GM12878 (cell line): Measurements from ENCODE around the gene FCN2.

ENCODE experiments used
- BHLHE40 ChIP-seq, 2 experiments: fragments of 450-650 bp in 1 of 2; IDR thresholded peaks; 2 replicates each; pipeline ENCODE4 v1.6.1; 2011 to 2017; ENCODE audit warnings: low read depth in 2 of 2, borderline replicate concordance in 1 of 2, improper control_type of control experiment in 1 of 2, low read length in 1 of 2, mild to moderate bottlenecking in 1 of 2
- CTCF ChIP-seq, 3 experiments: IDR thresholded peaks in 2 of 3; conservative IDR thresholded peaks in 1 of 3; 2 replicates each; pipeline ENCODE4 v1.5.1; 2011; ENCODE audit warnings: low read depth in 3 of 3, low read length in 3 of 3, mild to moderate bottlenecking in 3 of 3, control low read depth in 2 of 3, moderate library complexity in 2 of 3, inconsistent platforms in 1 of 3, mixed read lengths in 1 of 3; ENCODE audit not compliant: control insufficient read depth in 2 of 3, insufficient read depth in 1 of 3; ENCODE audit errors: extremely low read depth in 1 of 3
- EP300 ChIP-seq, 2 experiments: fragments of 150-350 bp in 1 of 2; IDR thresholded peaks; 2 replicates each; pipeline ENCODE4 v1.6.1; 2011 to 2012; ENCODE audit warnings: low read depth in 2 of 2, low read length in 2 of 2, borderline replicate concordance in 1 of 2, improper control_type of control experiment in 1 of 2, inconsistent platforms in 1 of 2; ENCODE audit not compliant: control insufficient read depth in 1 of 2
- ESRRA ChIP-seq: IDR thresholded peaks from 2 replicates; pipeline ENCODE4 v1.6.1; 2012; ENCODE audit warnings: mild to moderate bottlenecking, low read length, improper control_type of control experiment
- POLR2A ChIP-seq: IDR thresholded peaks from 2 replicates; pipeline ENCODE4 v1.6.1; 2011; ENCODE audit warnings: low read depth, mild to moderate bottlenecking, low read length
- POLR2AphosphoS5 ChIP-seq: IDR thresholded peaks from 2 replicates; pipeline ENCODE4 v1.6.1; 2011; ENCODE audit warnings: mild to moderate bottlenecking, low read length, inconsistent platforms
- TAF1 ChIP-seq: IDR thresholded peaks from 2 replicates; pipeline ENCODE4 v1.6.1; 2011; ENCODE audit warnings: mild to moderate bottlenecking, low read depth, low read length, borderline replicate concordance
- YY1 ChIP-seq: IDR thresholded peaks from 2 replicates; pipeline ENCODE4 v1.6.1; 2011; ENCODE audit warnings: low read depth, mild to moderate bottlenecking, low read length
- TF ChIP-seq, protein P1 (sequence below): fragments of 150-350 bp; IDR thresholded peaks from 2 replicates; pipeline ENCODE4 v1.6.1; 2014; ENCODE audit warnings: mild to moderate bottlenecking, low read depth, low read length
- TF ChIP-seq, protein P2 (sequence below): fragments of 450-650 bp; formaldehyde crosslinking; IDR thresholded peaks from 2 replicates; pipeline ENCODE4 v1.4.0; 2020; ENCODE audit warnings: mild to moderate bottlenecking, moderate library complexity

- TF ChIP-seq EP300 (IDR thresholded peaks at IDR 0.05; ENCODE audit: borderline replicate concordance in 1 of 2, control insufficient read depth in 1 of 2, low read depth in 2 of 2, low read length in 2 of 2) (no peak), YY1 (no peak), POLR2A (no peak), POLR2AphosphoS5 (no peak), BHLHE40 (IDR thresholded peaks at IDR 0.05; ENCODE audit: borderline replicate concordance in 1 of 2, low read depth in 2 of 2, low read length in 1 of 2) (no peak), TAF1 (no peak), ESRRA (no peak), CTCF (IDR thresholded peaks at IDR 0.05 in 2 of 3, conservative IDR thresholded peaks at IDR 0.05 in 1 of 3; ENCODE audit: control insufficient read depth in 2 of 3, extremely low read depth in 1 of 3, insufficient read depth in 1 of 3, low read depth in 3 of 3, low read length in 3 of 3) (no peak)
- TF ChIP-seq, protein P1, sequence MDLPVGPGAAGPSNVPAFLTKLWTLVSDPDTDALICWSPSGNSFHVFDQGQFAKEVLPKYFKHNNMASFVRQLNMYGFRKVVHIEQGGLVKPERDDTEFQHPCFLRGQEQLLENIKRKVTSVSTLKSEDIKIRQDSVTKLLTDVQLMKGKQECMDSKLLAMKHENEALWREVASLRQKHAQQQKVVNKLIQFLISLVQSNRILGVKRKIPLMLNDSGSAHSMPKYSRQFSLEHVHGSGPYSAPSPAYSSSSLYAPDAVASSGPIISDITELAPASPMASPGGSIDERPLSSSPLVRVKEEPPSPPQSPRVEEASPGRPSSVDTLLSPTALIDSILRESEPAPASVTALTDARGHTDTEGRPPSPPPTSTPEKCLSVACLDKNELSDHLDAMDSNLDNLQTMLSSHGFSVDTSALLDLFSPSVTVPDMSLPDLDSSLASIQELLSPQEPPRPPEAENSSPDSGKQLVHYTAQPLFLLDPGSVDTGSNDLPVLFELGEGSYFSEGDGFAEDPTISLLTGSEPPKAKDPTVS: no peak
- TF ChIP-seq, protein P2, sequence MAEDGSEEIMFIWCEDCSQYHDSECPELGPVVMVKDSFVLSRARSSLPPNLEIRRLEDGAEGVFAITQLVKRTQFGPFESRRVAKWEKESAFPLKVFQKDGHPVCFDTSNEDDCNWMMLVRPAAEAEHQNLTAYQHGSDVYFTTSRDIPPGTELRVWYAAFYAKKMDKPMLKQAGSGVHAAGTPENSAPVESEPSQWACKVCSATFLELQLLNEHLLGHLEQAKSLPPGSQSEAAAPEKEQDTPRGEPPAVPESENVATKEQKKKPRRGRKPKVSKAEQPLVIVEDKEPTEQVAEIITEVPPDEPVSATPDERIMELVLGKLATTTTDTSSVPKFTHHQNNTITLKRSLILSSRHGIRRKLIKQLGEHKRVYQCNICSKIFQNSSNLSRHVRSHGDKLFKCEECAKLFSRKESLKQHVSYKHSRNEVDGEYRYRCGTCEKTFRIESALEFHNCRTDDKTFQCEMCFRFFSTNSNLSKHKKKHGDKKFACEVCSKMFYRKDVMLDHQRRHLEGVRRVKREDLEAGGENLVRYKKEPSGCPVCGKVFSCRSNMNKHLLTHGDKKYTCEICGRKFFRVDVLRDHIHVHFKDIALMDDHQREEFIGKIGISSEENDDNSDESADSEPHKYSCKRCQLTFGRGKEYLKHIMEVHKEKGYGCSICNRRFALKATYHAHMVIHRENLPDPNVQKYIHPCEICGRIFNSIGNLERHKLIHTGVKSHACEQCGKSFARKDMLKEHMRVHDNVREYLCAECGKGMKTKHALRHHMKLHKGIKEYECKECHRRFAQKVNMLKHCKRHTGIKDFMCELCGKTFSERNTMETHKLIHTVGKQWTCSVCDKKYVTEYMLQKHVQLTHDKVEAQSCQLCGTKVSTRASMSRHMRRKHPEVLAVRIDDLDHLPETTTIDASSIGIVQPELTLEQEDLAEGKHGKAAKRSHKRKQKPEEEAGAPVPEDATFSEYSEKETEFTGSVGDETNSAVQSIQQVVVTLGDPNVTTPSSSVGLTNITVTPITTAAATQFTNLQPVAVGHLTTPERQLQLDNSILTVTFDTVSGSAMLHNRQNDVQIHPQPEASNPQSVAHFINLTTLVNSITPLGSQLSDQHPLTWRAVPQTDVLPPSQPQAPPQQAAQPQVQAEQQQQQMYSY: no peak
Observed at GRCh38 chr9:134909511-134910481, 29.2 kb downstream of the FCN2 start.
